AG04449 (cell line): ENCODE results near the gene SHC4.
A peak's percentile ranks its signal among the peaks of the same experiment; 100 is the strongest.

Source experiments
- CTCF ChIA-PET: fragments of 350-600 bp; formaldehyde crosslinking; extraction: SDS; loops from one replicate; lab custom pipeline; 2021; ENCODE audit warnings: antibody characterized with exemption; lab: Yijun Ruan, JAX
- POLR2A ChIA-PET: fragments of 400-600, 350-600 bp; formaldehyde crosslinking; extraction: SDS; loops from one replicate; lab custom pipeline; 2020; ENCODE audit warnings: antibody characterized with exemption, inconsistent platforms; lab: Yijun Ruan, JAX
- DNase-seq: peaks from one replicate; pipeline ENCODE4 v3.0.0-alpha.2; 2010; ENCODE audit warnings: low read depth, low spot score
- H3K4me3 ChIP-seq: 2 replicates; pipeline ENCODE4 v1.5.1; 2011; ENCODE audit warnings: low read depth, mild to moderate bottlenecking, control low read depth, low read length
- TF ChIP-seq, protein P1 (sequence below): IDR thresholded peaks from one replicate; pipeline ENCODE4 v1.5.1; 2011; ENCODE audit warnings: mild to moderate bottlenecking, moderate library complexity, low read length, control low read depth, inconsistent platforms; ENCODE audit not compliant: insufficient read depth; ENCODE audit errors: missing control alignments

Gene SHC4

GRCh38 chr15:48825075-48825474 lies 138.6 kb downstream of the SHC4 start:
- TF ChIP-seq, protein P1, sequence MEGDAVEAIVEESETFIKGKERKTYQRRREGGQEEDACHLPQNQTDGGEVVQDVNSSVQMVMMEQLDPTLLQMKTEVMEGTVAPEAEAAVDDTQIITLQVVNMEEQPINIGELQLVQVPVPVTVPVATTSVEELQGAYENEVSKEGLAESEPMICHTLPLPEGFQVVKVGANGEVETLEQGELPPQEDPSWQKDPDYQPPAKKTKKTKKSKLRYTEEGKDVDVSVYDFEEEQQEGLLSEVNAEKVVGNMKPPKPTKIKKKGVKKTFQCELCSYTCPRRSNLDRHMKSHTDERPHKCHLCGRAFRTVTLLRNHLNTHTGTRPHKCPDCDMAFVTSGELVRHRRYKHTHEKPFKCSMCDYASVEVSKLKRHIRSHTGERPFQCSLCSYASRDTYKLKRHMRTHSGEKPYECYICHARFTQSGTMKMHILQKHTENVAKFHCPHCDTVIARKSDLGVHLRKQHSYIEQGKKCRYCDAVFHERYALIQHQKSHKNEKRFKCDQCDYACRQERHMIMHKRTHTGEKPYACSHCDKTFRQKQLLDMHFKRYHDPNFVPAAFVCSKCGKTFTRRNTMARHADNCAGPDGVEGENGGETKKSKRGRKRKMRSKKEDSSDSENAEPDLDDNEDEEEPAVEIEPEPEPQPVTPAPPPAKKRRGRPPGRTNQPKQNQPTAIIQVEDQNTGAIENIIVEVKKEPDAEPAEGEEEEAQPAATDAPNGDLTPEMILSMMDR: no peak
- POLR2A ChIA-PET: no interaction called here
- H3K4me3 ChIP-seq: no peak overlapping the region
- DNase-seq: no peak
- CTCF ChIA-PET: no interaction called here

GRCh38 chr15:48823706-48824105 lies 140.0 kb downstream of the SHC4 start:
- no peak overlapping the region for H3K4me3 ChIP-seq
- POLR2A ChIA-PET: no interaction called here

GRCh38 chr15:48823237-48823636 lies 140.5 kb downstream of the SHC4 start:
- ChIA-PET POLR2A (no interaction called here), CTCF (interaction anchor here (0.8 to 1.0 kb wide), 4 partner anchors 10 to 38 kb away, joined by 3 read pairs; no protein-coding TSS in a partner anchor)
- no peak overlapping the region for H3K4me3 ChIP-seq
- no peak for DNase-seq
- TF ChIP-seq, protein P1: peak; percentile 6

More at GRCh38 chr15:48823706-48824105, 140.0 kb downstream of the SHC4 start:
- TF ChIP-seq, protein P1: no peak
- CTCF ChIA-PET: interaction anchor here (0.8 to 1.0 kb wide), 2 partner anchors 11 to 38 kb away, joined by 3 read pairs; no protein-coding TSS in a partner anchor
- no peak for DNase-seq

- ChIA-PET CTCF (interaction anchor here (0.8 to 1.5 kb wide), 3 partner anchors 44 to 104 kb away, joined by 3 to 4 read pairs (median 4); no protein-coding TSS in a partner anchor), POLR2A (no interaction called here)
- TF ChIP-seq, protein P1: no peak
- no peak for DNase-seq
- H3K4me3 ChIP-seq: no peak overlapping the region
These were observed 149.4 kb downstream of the SHC4 start for GRCh38 chr15:48814286-48814685.

DNA sequence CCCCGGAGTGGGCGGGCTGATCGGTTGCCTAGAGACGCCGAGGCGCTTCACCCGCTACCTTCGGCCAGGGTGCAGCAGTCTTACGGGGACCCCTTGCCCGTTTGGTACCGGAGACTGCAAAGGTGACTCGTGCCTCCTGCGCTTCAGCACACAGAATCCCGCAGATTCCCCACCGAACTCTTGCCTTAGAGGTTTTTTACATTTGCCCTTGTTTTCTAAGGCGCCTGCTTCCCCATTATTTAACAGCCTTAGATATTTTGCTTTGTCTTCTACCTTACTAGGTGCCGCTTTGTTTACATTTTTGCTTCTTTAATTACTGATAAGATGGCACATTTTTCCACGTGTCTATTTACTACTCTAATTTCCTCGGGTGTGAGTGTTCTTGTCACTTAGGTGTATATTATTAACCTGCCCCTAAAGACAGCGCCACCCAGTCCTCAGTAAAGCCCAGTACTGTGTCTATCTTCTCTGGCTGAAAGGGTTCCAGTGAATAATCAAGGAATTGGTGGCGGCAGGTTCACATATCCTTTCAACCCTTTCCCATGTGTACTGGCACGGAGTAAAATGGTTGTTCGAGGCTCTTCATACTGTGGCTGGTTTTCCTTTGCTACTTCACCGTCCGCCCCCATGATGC lies 152.3 kb downstream of the SHC4 start:
- no peak for DNase-seq
- CTCF ChIA-PET: interaction anchor here (0.7 to 2.6 kb wide), 5 partner anchors 9 to 232 kb away, joined by 3 to 19 read pairs (median 3); no protein-coding TSS in a partner anchor
- H3K4me3 ChIP-seq: peak overlapping the region; percentile 91
- POLR2A ChIA-PET: no interaction called here
- TF ChIP-seq, protein P1: no peak
